Stimulated activated memory B cell treated with anti-CD40 and anti-IgM and Interleukin-4, amounts not matched to agents 10 μg/mL and 1 μg/mL and 100 μg/mL, for 72 hours (primary cell): ENCODE data around the gene AADACL2.
"Not testable (repeated sequence)": the region's sequence is repeated elsewhere in the genome, so short reads cannot be mapped to it uniquely, and the experiment has no call there.

Experiments used
- ATAC-seq: fragments of 150-1000 bp; cut with Tn5 transposase; 2 replicates; pipeline ENCODE4 v1.10.0; 2021
- H3K27ac Mint-ChIP-seq: one replicate; pipeline ENCODE4 v1.8.0; 2022; ENCODE audit warnings: mild to moderate bottlenecking, mixed read lengths
- H3K27me3 Mint-ChIP-seq: one replicate; pipeline ENCODE4 v1.8.0; 2022; ENCODE audit warnings: mixed read lengths
- H3K36me3 Mint-ChIP-seq: one replicate; pipeline ENCODE4 v1.8.0; 2022; ENCODE audit warnings: mixed read lengths
- H3K4me1 Mint-ChIP-seq: one replicate; pipeline ENCODE4 v1.8.0; 2022; ENCODE audit warnings: mixed read lengths
- H3K4me3 Mint-ChIP-seq: one replicate; pipeline ENCODE4 v1.8.0; 2022; ENCODE audit warnings: mild to moderate bottlenecking, moderate library complexity, mixed read lengths
- H3K9me3 Mint-ChIP-seq: one replicate; pipeline ENCODE4 v1.8.0; 2022; ENCODE audit warnings: mixed read lengths

AADACL2 gene

GRCh38 chr3:151775314-151776258 is 41.9 kb downstream of the AADACL2 start:
- no peaks in the 10 kb centered on the region for H3K9me3 Mint-ChIP-seq
- H3K4me3 Mint-ChIP-seq, result no peak overlapping the region
- no peak overlapping the region for H3K27ac Mint-ChIP-seq
- H3K4me1 Mint-ChIP-seq, result no peaks in the 10 kb centered on the region
- H3K36me3 Mint-ChIP-seq, result no peaks in the 10 kb centered on the region
- no peak for ATAC-seq
- peaks cover 9% of the 10 kb centered on the region for H3K27me3 Mint-ChIP-seq

GRCh38 chr3:151776259-151776740 is 42.6 kb downstream of the AADACL2 start:
- Mint-ChIP-seq H3K36me3 (no peaks in the 10 kb centered on the region), H3K4me1 (no peaks in the 10 kb centered on the region), H3K27me3 (peaks cover 9% of the 10 kb centered on the region), H3K4me3 (no peak overlapping the region), H3K27ac (no peak overlapping the region), H3K9me3 (no peaks in the 10 kb centered on the region)
- no peak for ATAC-seq

DNA sequence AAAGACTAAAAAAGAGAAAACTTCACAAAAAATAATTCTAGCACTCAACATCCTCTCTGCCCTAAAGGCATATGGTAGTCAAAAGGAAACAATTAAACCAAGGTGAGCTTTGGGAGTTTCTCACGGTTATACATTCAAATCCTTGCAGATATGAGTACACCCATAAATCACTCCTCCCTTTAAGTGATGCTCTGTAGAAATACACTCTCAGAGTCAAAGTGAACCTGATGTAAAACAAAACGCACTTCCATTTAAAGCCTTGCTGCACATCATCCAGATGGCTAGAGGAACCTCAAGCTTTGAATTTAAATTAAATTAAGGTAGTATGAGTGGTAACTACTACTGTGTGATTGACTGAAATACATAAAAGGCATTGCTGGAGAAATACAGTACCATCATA is 44.2 kb downstream of the AADACL2 start:
- no peaks in the 10 kb centered on the region for H3K4me1 Mint-ChIP-seq
- no peak overlapping the region for H3K27ac Mint-ChIP-seq
- no peaks in the 10 kb centered on the region for H3K9me3 Mint-ChIP-seq
- H3K4me3 Mint-ChIP-seq, result no peak overlapping the region
- H3K36me3 Mint-ChIP-seq, result no peaks in the 10 kb centered on the region
- H3K27me3 Mint-ChIP-seq, result peaks cover 9% of the 10 kb centered on the region
- no peak for ATAC-seq

GRCh38 chr3:151787626-151788025 is 53.9 kb downstream of the AADACL2 start:
- peaks cover 3% of the 10 kb centered on the region for H3K9me3 Mint-ChIP-seq
- ATAC-seq, result no peak
- H3K27me3 Mint-ChIP-seq, result no peaks in the 10 kb centered on the region
- no peaks in the 10 kb centered on the region for H3K36me3 Mint-ChIP-seq
- no peaks in the 10 kb centered on the region for H3K4me1 Mint-ChIP-seq
- no peak overlapping the region for H3K27ac Mint-ChIP-seq
- H3K4me3 Mint-ChIP-seq, result no peak overlapping the region

GRCh38 chr3:151788401-151788800 is 54.7 kb downstream of the AADACL2 start:
- no peak overlapping the region for H3K27ac Mint-ChIP-seq
- H3K36me3 Mint-ChIP-seq, result no peaks in the 10 kb centered on the region
- peaks cover 3% of the 10 kb centered on the region for H3K9me3 Mint-ChIP-seq
- ATAC-seq, result no peak
- H3K27me3 Mint-ChIP-seq, result no peaks in the 10 kb centered on the region
- H3K4me1 Mint-ChIP-seq, result no peaks in the 10 kb centered on the region
- H3K4me3 Mint-ChIP-seq, result no peak overlapping the region

GRCh38 chr3:151789853-151790463 is 56.2 kb downstream of the AADACL2 start:
- no peak for ATAC-seq
- Mint-ChIP-seq H3K27me3 (no peaks in the 10 kb centered on the region), H3K36me3 (no peaks in the 10 kb centered on the region), H3K4me1 (no peaks in the 10 kb centered on the region), H3K27ac (no peak overlapping the region), H3K9me3 (peaks cover 3% of the 10 kb centered on the region), H3K4me3 (no peak overlapping the region)

GRCh38 chr3:151790763-151791162 is 57.0 kb downstream of the AADACL2 start:
- not testable (repeated sequence) for H3K4me3 Mint-ChIP-seq, H3K27me3 Mint-ChIP-seq, H3K9me3 Mint-ChIP-seq, H3K27ac Mint-ChIP-seq, H3K4me1 Mint-ChIP-seq, H3K36me3 Mint-ChIP-seq, ATAC-seq

- no peak for ATAC-seq
- Mint-ChIP-seq H3K36me3 (no peaks in the 10 kb centered on the region), H3K9me3 (peaks cover 3% of the 10 kb centered on the region), H3K4me1 (no peaks in the 10 kb centered on the region), H3K27me3 (no peaks in the 10 kb centered on the region), H3K4me3 (no peak overlapping the region), H3K27ac (no peak overlapping the region)
These were observed 58.7 kb downstream of the AADACL2 start for GRCh38 chr3:151792411-151792810.

GRCh38 chr3:151793636-151794035 is 59.9 kb downstream of the AADACL2 start:
- no peaks in the 10 kb centered on the region for H3K4me1 Mint-ChIP-seq
- H3K9me3 Mint-ChIP-seq, result peaks cover 3% of the 10 kb centered on the region
- no peak overlapping the region for H3K27ac Mint-ChIP-seq
- no peak overlapping the region for H3K4me3 Mint-ChIP-seq
- no peaks in the 10 kb centered on the region for H3K27me3 Mint-ChIP-seq
- no peaks in the 10 kb centered on the region for H3K36me3 Mint-ChIP-seq
- no peak for ATAC-seq

DNA sequence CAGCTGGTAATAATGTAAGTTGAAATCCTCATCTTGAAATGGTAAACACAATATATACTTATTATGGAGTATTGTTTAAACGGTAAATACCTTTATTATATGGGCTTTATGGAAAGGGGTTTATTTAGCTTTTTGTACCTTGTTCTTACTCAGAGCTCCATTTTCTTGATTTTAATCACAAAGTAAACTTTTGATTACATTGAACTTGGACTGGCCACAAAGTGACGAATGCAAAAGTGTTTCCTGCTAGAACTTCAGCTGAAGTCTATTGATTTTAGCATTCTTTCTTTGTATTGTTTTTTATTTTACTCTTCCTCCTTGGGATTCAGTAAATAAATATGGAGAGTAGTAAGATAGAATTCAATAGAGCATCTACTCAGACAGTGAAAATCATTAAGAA is 60.4 kb downstream of the AADACL2 start:
- H3K4me3 Mint-ChIP-seq, result no peak overlapping the region

GRCh38 chr3:151795276-151795675 is 61.5 kb downstream of the AADACL2 start:
- Mint-ChIP-seq H3K27me3 (no peaks in the 10 kb centered on the region), H3K9me3 (peaks cover 3% of the 10 kb centered on the region), H3K4me3 (no peak overlapping the region), H3K27ac (no peak overlapping the region), H3K4me1 (no peaks in the 10 kb centered on the region), H3K36me3 (no peaks in the 10 kb centered on the region)
- ATAC-seq, result no peak

More for the DNA sequence above, 60.4 kb downstream of the AADACL2 start:
- Mint-ChIP-seq H3K27ac (no peak overlapping the region), H3K27me3 (no peaks in the 10 kb centered on the region), H3K36me3 (no peaks in the 10 kb centered on the region), H3K4me1 (no peaks in the 10 kb centered on the region), H3K9me3 (peaks cover 3% of the 10 kb centered on the region)
- ATAC-seq, result no peak

GRCh38 chr3:151796105-151796680 is 62.5 kb downstream of the AADACL2 start:
- H3K4me1 Mint-ChIP-seq, result no peaks in the 10 kb centered on the region
- no peak overlapping the region for H3K27ac Mint-ChIP-seq
- no peaks in the 10 kb centered on the region for H3K27me3 Mint-ChIP-seq
- no peak for ATAC-seq
- no peak overlapping the region for H3K4me3 Mint-ChIP-seq
- H3K36me3 Mint-ChIP-seq, result no peaks in the 10 kb centered on the region
- no peaks in the 10 kb centered on the region for H3K9me3 Mint-ChIP-seq

- Mint-ChIP-seq H3K9me3 (no peaks in the 10 kb centered on the region), H3K4me3 (no peak overlapping the region), H3K4me1 (no peaks in the 10 kb centered on the region), H3K36me3 (no peaks in the 10 kb centered on the region), H3K27me3 (peaks cover 8% of the 10 kb centered on the region), H3K27ac (no peak overlapping the region)
- no peak for ATAC-seq
These were observed 64.7 kb downstream of the AADACL2 start for GRCh38 chr3:151798466-151798865.

DNA sequence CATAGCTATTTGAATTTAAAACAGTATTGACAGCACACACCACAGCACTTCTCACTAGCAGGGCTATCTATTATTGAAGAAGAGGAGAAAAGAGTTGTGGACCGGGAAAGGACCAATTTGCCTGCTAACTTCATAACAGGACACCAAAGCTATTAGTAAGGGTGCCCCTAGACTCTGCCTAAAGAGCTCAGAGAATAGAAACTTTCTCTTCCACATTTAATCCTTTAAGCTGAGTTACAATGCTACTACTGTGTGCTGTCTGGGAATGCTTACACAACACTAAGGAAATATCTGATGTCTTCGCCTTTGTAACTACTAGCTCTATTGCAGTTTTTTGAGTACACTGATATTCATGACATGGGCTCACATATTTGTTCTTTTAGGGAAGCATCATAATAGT is 66.7 kb downstream of the AADACL2 start:
- Mint-ChIP-seq H3K9me3 (no peaks in the 10 kb centered on the region), H3K36me3 (no peaks in the 10 kb centered on the region), H3K27me3 (peaks cover 8% of the 10 kb centered on the region), H3K27ac (no peak overlapping the region), H3K4me1 (no peaks in the 10 kb centered on the region), H3K4me3 (no peak overlapping the region)
- no peak for ATAC-seq

GRCh38 chr3:151804267-151804666 is 70.5 kb downstream of the AADACL2 start:
- no peak for ATAC-seq
- no peaks in the 10 kb centered on the region for H3K36me3 Mint-ChIP-seq
- H3K27me3 Mint-ChIP-seq, result peaks cover 21% of the 10 kb centered on the region

More at GRCh38 chr3:151804267-151804666, 70.5 kb downstream of the AADACL2 start:
- Mint-ChIP-seq H3K27ac (no peak overlapping the region), H3K9me3 (peaks cover 12% of the 10 kb centered on the region), H3K4me3 (no peak overlapping the region), H3K4me1 (no peaks in the 10 kb centered on the region)
